GM21360 (cell line): ENCODE results near the gene LGALS3.

Experiments
- ATAC-seq: cut with Tn5 transposase; IDR thresholded peaks from one replicate; pipeline ENCODE4 v1.9.1; 2021; ENCODE audit warnings: mild to moderate bottlenecking, moderate library complexity; ENCODE audit not compliant: unreplicated experiment

Gene LGALS3

DNA sequence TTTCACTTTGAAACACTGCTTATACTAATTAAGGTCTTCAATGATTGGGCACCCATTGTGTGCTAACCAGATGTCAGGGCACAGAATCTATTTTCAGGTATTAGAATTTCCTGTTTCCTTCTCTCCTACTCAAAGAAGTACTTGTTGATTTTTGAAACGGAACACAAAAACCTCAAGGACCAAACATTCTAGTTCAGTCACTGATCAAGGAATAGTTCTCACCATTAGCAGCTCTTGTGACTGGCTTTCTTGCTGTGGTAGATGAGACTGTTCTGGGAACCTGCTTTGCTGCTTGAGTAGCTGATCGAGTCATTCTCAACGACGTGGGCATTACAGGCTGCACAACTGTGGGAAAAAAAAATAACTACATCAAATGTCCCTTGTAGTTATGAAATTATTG, 51.4 kb downstream of the LGALS3 start:
- peak; percentile 88 for ATAC-seq

DNA sequence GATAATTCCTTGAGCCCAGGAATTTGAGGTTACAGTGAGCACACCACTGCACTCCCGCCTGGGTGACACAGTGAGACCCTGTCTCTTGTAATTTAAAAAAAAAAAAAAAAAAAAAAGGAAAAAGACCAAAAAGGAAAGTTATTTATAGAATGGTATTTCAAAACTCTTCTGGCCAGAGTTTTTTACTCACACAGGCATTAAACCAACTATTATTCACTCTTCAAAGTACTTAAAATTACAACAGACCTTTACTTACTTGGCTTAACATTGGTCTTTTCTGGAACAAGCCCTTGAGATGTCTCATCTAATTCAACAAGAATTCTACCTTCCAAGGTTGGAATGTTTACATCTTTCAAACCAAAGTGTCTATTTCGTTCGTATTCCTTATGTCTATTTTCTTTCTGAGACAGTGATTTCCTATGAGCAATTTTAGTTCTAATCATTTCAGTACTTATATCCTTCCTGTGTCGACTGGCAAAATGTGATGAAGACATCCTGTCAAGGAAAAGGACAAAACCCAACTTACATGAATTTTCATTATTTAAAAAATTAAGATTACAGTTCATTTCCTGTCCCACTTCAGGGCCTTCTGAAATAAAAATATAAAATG, 59.7 kb downstream of the LGALS3 start:
- no peak for ATAC-seq

GRCh38 chr14:55190906-55191202, 61.8 kb downstream of the LGALS3 start:
- ATAC-seq: no peak

- peak; percentile 96 for ATAC-seq
These were observed 62.4 kb downstream of the LGALS3 start, which contains the start of gene DLGAP5 for GRCh38 chr14:55191203-55192053. DLGAP5 (minus strand) TSS chr14:55191585; CDS start chr14:55189179, 2,406 bp downstream.

- ATAC-seq: no peak
These were observed 63.1 kb downstream of the LGALS3 start for GRCh38 chr14:55192054-55192621.

GRCh38 chr14:55194656-55195355, 65.8 kb downstream of the LGALS3 start:
- no peak for ATAC-seq
